Measurements from ENCODE around the gene YWHAH.

Gene YWHAH

DNA sequence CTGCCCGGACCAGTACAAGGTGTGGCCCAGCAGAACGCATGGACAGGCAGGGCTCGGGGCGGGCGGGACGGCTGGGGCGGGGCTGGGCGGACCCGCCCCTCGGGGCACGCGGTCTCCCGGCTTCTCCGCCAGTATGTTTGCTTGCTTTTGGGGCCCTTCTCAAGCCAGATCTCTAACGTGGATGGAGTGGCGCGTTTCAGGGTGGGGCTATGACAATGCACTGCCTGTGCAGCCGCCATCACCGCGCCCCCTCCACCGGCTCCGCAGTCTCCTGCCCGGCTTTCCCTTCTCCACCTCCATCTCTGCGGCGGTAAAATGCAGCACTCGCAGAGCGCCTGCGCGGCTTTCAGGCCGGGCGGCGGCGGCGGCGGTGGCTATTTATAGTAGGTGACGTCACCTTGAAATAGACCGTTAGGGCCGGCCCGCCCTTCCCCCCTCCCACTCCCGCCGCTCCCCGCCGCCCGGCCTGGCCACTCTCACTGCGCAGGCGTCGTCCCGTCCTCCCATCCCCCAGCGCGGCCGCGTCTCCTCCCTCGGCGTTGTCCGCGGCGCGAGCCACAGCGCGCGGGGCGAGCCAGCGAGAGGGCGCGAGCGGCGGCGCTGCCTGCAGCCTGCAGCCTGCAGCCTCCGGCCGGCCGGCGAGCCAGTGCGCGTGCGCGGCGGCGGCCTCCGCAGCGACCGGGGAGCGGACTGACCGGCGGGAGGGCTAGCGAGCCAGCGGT, at the start of gene YWHAH:
Gene YWHAH (plus strand): TSS at position 558 of the 722 bp plus-strand sequence. CDS start 199 bp downstream, outside the sequence.
- Mint-ChIP-seq H3K27ac (no peak within 1 kb of the TSS), H3K4me1 (peaks cover 5% of the 10 kb centered on the region), H3K4me3 (peak within 1 kb of the TSS; percentile 72), H3K27me3 (no peaks in the 10 kb centered on the region), H3K9me3 (no peaks in the 10 kb centered on the region), H3K36me3 (peaks cover 2% of the 10 kb centered on the region)
- ATAC-seq (ENCODE audit: low read depth): peak; percentile 70
- DNase-seq (ENCODE audit: low spot score in 2 of 2): peak; percentile 89 to 90

GRCh38 chr22:31895411-31896123, 48.8 kb upstream of the YWHAH start:
- peak overlapping the region; percentile 6 for H3K27ac Mint-ChIP-seq
- H3K4me3 Mint-ChIP-seq: no peak overlapping the region
- ATAC-seq (ENCODE audit: low read depth): no peak
- H3K4me1 Mint-ChIP-seq: no peaks in the 10 kb centered on the region
- DNase-seq (ENCODE audit: low spot score in 2 of 2): no peak
- H3K36me3 Mint-ChIP-seq: peaks cover 16% of the 10 kb centered on the region
- no peaks in the 10 kb centered on the region for H3K9me3 Mint-ChIP-seq
- H3K27me3 Mint-ChIP-seq: no peaks in the 10 kb centered on the region

DNA sequence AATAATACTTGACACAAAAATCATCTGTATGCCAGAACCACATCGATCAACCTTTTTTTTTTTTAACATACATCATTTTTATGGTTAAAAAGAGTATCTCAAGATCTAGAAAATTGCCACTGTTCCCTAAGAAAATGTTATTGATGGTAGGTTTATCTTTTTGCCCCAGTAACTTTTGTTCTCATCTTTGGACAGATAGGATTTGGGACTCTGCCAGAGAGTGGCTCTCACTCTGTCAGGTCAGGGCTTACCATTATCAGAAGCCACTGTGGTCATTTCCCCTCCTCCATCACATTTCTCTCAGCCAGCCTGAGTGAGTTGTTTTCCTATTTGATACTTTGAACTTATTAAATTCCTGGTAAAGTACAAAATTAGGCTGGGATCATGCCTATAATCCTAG, 47.9 kb upstream of the YWHAH start:
- Mint-ChIP-seq H3K4me1 (no peaks in the 10 kb centered on the region), H3K36me3 (peaks cover 15% of the 10 kb centered on the region), H3K27me3 (no peaks in the 10 kb centered on the region), H3K9me3 (no peaks in the 10 kb centered on the region), H3K27ac (no peak overlapping the region), H3K4me3 (no peak overlapping the region)
- DNase-seq (ENCODE audit: low spot score in 2 of 2) (no peak), ATAC-seq (ENCODE audit: low read depth) (no peak)

GRCh38 chr22:31897842-31898805, 46.2 kb upstream of the YWHAH start:
- ATAC-seq (ENCODE audit: low read depth) (no peak), DNase-seq (ENCODE audit: low spot score in 2 of 2) (no peak)
- Mint-ChIP-seq H3K27ac (no peak overlapping the region), H3K27me3 (no peaks in the 10 kb centered on the region), H3K36me3 (peaks cover 19% of the 10 kb centered on the region), H3K9me3 (no peaks in the 10 kb centered on the region), H3K4me3 (no peak overlapping the region), H3K4me1 (no peaks in the 10 kb centered on the region)

DNA sequence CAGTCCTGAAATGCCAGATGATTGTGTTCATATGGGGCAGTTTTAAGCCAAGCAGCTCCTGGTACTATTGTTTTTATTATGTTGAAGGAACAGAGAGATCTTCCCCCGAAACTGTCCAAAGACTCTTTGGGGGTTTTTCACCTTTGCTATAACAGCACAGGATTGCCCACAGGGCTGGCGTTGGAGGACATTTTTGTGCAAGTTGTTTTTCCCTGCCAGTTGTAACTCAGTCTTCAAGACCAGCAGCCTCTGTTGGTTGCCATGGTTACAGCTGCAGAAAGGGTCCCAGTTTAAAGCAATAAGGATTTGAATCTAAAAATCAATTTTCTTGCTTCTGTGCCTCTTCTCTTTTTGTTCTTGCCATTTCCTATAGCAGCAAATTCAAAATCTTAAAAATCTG, 45.4 kb upstream of the YWHAH start:
- no peak for ATAC-seq (ENCODE audit: low read depth)
- DNase-seq (ENCODE audit: low spot score in 2 of 2): no peak
- Mint-ChIP-seq H3K9me3 (no peaks in the 10 kb centered on the region), H3K27me3 (no peaks in the 10 kb centered on the region), H3K4me1 (no peaks in the 10 kb centered on the region), H3K36me3 (peaks cover 20% of the 10 kb centered on the region), H3K27ac (no peak overlapping the region), H3K4me3 (no peak overlapping the region)

DNA sequence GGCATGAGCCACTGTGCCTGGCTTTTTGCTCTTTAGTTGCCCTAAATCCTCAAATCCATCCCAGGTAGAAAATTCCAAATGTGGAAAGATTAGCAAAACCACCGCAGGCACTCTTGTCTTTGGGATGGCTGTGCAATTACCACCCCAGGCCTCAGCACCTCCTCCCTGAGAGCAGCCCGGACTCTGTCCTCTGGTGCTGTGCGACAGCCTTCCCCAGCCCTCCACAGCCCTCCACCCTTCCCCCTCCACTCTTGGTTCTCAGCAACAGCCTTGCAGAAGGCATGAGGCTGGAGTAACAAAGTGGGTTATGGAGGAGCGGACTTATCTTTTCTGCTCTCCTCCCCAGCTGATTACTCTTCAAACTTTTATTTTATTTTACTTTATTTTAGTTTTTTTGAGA, 44.7 kb upstream of the YWHAH start:
- DNase-seq (ENCODE audit: low spot score in 2 of 2) (no peak), ATAC-seq (ENCODE audit: low read depth) (no peak)
- peaks cover 25% of the 10 kb centered on the region for H3K36me3 Mint-ChIP-seq
- H3K9me3 Mint-ChIP-seq: no peaks in the 10 kb centered on the region
- no peaks in the 10 kb centered on the region for H3K27me3 Mint-ChIP-seq
- no peaks in the 10 kb centered on the region for H3K4me1 Mint-ChIP-seq
- H3K27ac Mint-ChIP-seq: no peak overlapping the region
- no peak overlapping the region for H3K4me3 Mint-ChIP-seq

GRCh38 chr22:31901388-31902137, 42.8 kb upstream of the YWHAH start:
- Mint-ChIP-seq H3K9me3 (no peaks in the 10 kb centered on the region), H3K4me3 (no peak overlapping the region), H3K27me3 (no peaks in the 10 kb centered on the region), H3K36me3 (peaks cover 31% of the 10 kb centered on the region), H3K27ac (no peak overlapping the region), H3K4me1 (no peaks in the 10 kb centered on the region)
- ATAC-seq (ENCODE audit: low read depth) (no peak), DNase-seq (ENCODE audit: low spot score in 2 of 2) (no peak)

- ATAC-seq (ENCODE audit: low read depth): no peak
- Mint-ChIP-seq H3K36me3 (peaks cover 35% of the 10 kb centered on the region), H3K27me3 (no peaks in the 10 kb centered on the region), H3K9me3 (no peaks in the 10 kb centered on the region), H3K4me1 (no peaks in the 10 kb centered on the region), H3K27ac (no peak overlapping the region), H3K4me3 (no peak overlapping the region)
- no peak for DNase-seq (ENCODE audit: low spot score in 2 of 2)
Observed at GRCh38 chr22:31904651-31905050, 39.7 kb upstream of the YWHAH start.

- ATAC-seq (ENCODE audit: low read depth) (no peak), DNase-seq (ENCODE audit: low spot score in 2 of 2) (no peak)
- Mint-ChIP-seq H3K27me3 (no peaks in the 10 kb centered on the region), H3K4me3 (no peak overlapping the region), H3K36me3 (peaks cover 38% of the 10 kb centered on the region), H3K9me3 (no peaks in the 10 kb centered on the region), H3K27ac (no peak overlapping the region), H3K4me1 (no peaks in the 10 kb centered on the region)
Observed at GRCh38 chr22:31905356-31905755, 39.0 kb upstream of the YWHAH start.

DNA sequence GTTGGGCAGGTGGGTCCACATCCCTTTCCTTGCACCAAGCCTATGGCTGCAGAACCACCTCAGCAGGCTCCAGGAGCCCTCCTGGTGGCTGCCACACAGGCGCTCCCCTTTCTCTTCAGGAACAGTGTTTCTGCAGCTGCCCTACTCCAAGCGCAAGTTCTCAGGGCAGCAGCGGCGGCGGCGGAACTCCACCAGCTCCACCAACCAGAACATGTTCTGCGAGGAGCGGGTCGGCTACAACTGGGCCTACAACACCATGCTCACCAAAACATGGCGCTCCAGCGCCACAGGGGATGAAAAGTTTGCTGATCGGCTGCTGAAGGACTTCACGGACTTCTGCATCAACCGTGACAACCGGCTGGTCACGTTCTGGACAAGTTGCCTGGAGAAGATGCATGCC, 38.2 kb upstream of the YWHAH start:
- Mint-ChIP-seq H3K27ac (no peak overlapping the region), H3K4me3 (no peak overlapping the region), H3K27me3 (no peaks in the 10 kb centered on the region), H3K9me3 (no peaks in the 10 kb centered on the region), H3K4me1 (no peaks in the 10 kb centered on the region), H3K36me3 (peaks cover 40% of the 10 kb centered on the region)
- no peak for ATAC-seq (ENCODE audit: low read depth)
- no peak for DNase-seq (ENCODE audit: low spot score in 2 of 2)

- Mint-ChIP-seq H3K9me3 (no peaks in the 10 kb centered on the region), H3K4me3 (no peak overlapping the region), H3K36me3 (peaks cover 38% of the 10 kb centered on the region), H3K27me3 (no peaks in the 10 kb centered on the region), H3K4me1 (no peaks in the 10 kb centered on the region), H3K27ac (no peak overlapping the region)
- no peak for DNase-seq (ENCODE audit: low spot score in 2 of 2)
- no peak for ATAC-seq (ENCODE audit: low read depth)
Observed at GRCh38 chr22:31906569-31906968, 37.8 kb upstream of the YWHAH start.

DNA sequence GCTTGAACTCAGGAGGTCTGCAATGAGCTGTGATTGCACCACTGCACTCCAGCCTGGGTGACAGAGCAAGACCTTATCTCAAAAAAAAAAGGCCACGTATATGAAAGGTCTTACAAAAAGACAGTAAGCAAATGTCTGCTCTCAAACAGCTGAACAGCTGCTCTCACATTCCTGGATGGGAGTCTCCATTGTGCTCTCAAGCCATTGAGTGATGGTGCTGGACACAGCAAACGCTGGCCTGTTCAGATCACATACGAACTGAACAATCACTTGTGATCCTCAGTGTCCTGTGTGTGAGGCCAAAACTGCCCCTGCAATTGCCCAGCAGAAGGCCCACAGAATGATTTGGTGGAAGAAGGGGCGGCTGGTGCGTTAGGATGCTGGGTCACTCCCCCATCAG, 34.4 kb upstream of the YWHAH start:
- DNase-seq (ENCODE audit: low spot score in 2 of 2): no peak
- Mint-ChIP-seq H3K9me3 (no peaks in the 10 kb centered on the region), H3K36me3 (peaks cover 24% of the 10 kb centered on the region), H3K27me3 (no peaks in the 10 kb centered on the region), H3K27ac (no peak overlapping the region), H3K4me1 (no peaks in the 10 kb centered on the region), H3K4me3 (no peak overlapping the region)
- no peak for ATAC-seq (ENCODE audit: low read depth)

DNA sequence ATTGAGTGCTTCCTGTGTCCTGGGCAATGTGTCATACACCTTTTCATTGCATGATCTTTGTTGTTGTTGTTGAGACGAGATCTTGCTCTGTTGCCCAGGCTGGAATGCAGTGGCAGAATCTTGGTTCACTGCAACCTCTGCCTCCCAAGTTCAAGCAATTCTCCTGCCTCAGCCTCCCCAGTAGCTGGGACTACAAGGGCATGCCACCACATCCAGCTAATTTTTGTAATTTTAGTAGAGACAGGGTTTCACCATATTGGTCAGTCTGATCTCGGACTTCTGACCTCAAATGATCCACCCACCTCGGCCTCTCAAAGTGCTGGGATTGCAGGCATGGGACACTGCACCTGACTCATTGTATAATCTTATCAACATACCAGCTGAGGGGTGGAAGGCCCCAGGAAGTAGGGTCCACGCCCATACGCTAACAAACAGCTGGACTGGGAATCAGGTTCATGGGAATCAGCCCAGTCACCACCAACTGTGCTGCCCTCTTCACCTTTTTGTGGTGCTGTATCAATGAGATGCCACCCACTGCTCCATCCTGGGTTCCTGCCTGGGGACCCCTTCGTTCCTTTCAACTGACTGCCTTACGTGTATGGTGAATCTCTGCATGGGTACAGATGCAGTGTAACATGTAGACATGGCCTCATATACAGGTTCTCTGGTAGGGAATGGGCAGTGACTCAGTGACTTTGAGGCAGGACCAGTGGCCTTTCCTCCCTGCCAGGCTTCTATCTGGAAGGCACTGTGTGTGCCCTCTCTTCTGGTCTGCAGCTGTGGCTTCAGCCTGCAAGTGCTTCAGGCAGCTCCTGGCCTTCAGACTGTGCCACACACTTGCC, 32.5 kb upstream of the YWHAH start:
- Mint-ChIP-seq H3K27ac (no peak overlapping the region), H3K4me1 (peaks cover 3% of the 10 kb centered on the region), H3K27me3 (no peaks in the 10 kb centered on the region), H3K36me3 (peaks cover 11% of the 10 kb centered on the region), H3K4me3 (no peak overlapping the region), H3K9me3 (no peaks in the 10 kb centered on the region)
- DNase-seq (ENCODE audit: low spot score in 2 of 2) (no peak), ATAC-seq (ENCODE audit: low read depth) (no peak)
